ENCODE measurements around the gene CPLANE2.
A peak's percentile ranks its signal among the peaks of the same experiment; 100 is the strongest.

Gene CPLANE2

DNA sequence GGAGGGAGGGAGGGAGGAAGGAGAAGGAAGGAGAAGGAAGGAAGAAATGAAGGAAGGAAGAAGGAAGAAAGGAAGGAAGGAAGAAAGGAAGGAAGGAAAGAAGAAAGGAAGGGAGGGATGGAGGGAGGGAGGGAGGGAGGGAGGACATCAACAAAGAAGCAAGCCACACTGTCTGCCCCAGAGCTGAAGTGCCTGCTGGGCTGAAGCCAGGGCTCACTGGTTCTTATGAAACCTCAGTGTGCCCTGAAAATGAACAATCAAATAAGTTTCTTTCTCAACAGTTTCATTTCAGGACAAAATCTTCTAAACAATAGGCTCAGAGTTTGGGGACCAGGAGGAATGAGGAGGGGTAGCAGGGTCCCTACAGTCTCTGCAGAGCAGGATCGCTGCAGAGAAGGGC is 45.7 kb downstream of the CPLANE2 start:
- Histone ChIP-seq H3K79me1 (replicated peaks; ENCODE audit: low read length, poor library complexity, severe bottlenecking) (peaks cover 2% of the 10 kb centered on the region), H2AFZ (ENCODE audit: low read depth, low read length) (no peak overlapping the region), H3K4me3 (ENCODE audit: insufficient read depth in 1 of 2, low read depth in 1 of 2, low read length in 2 of 2) (no peak overlapping the region), H3K9me3 (ENCODE audit: control insufficient read depth, low read length) (no peaks in the 10 kb centered on the region), H3K9ac (ENCODE audit: low read length) (no peak overlapping the region), H2BK12ac (ENCODE audit: low read length in 2 of 2) (no peak overlapping the region), H4K91ac (ENCODE audit: low read length) (no peak overlapping the region), H3K36me3 (ENCODE audit: control insufficient read depth in 1 of 2, insufficient read depth in 2 of 2, low read depth in 1 of 2, low read length in 2 of 2) (no peaks in the 10 kb centered on the region), H3K27me3 (ENCODE audit: control insufficient read depth in 1 of 2, insufficient read depth in 1 of 2, low read length in 2 of 2) (peaks cover 0 to 12% of the 10 kb centered on the region in 2 experiments), H2AK5ac (ENCODE audit: low read length, severe bottlenecking) (no peak overlapping the region), H3K4me1 (ENCODE audit: control insufficient read depth, insufficient read depth, low read depth, low read length) (peaks cover 23% of the 10 kb centered on the region), H3K14ac (ENCODE audit: low read length in 2 of 2) (no peak overlapping the region), H3K4me2 (ENCODE audit: low read length, poor library complexity, severe bottlenecking) (no peak overlapping the region), H2BK5ac (ENCODE audit: low read depth, low read length, poor library complexity, severe bottlenecking) (no peak overlapping the region), H3K18ac (ENCODE audit: low read depth in 1 of 2, low read length in 2 of 2) (no peak overlapping the region), H3K4ac (ENCODE audit: low read depth in 1 of 2, low read length in 2 of 2) (no peak overlapping the region), H4K8ac (ENCODE audit: low read length) (no peak overlapping the region), H3K23ac (ENCODE audit: low read length in 2 of 2) (no peak overlapping the region), H3K27ac (ENCODE audit: low read length, poor library complexity, severe bottlenecking) (no peak overlapping the region), H2BK120ac (ENCODE audit: low read depth, low read length) (no peak overlapping the region), H2BK15ac (ENCODE audit: low read depth, poor library complexity, severe bottlenecking) (no peak overlapping the region)
- 100% methylated on average over 1 of the region's 1 CpG for WGBS
- DNase-seq: no peak

DNA sequence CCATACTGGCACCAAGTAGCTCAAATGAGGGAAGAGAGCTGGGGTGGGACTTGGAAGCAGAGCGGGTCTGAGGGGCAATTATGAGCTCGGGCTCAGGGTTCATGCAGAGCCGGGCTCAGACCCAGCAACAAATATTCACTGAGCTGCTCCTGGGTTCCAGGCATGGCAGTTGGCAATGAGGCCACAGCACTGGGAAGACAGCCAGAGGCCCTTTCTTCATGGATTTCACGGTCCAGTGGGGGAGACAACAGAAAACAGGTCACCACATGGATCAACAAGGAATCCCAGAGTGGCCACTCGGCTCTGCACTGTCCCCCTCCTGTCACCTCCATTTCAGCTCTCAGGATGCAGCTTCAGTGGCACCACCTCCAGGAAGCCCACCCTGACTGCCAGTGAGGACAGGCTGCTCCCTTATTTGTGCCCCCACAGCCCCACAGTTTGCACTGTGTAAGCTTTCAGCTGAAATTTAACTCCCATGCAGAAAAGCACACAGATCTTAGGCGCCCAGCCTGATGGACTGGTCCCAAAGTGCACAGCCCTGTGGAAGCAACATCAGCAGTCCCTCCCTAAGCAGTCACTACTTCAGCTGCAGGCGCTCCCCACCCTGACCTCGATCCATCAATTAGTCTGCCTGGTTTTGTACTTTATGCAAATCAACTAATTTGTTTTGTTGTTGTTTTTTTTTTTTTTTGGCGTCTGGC is 46.9 kb downstream of the CPLANE2 start:
- WGBS: 71% methylated on average over 8 of the region's 9 CpGs
- Histone ChIP-seq H3K4me1 (ENCODE audit: control insufficient read depth, insufficient read depth, low read depth, low read length) (peaks cover 24% of the 10 kb centered on the region), H2BK12ac (ENCODE audit: low read length in 2 of 2) (no peak overlapping the region), H3K23ac (ENCODE audit: low read length in 2 of 2) (no peak overlapping the region), H3K27me3 (ENCODE audit: control insufficient read depth in 1 of 2, insufficient read depth in 1 of 2, low read length in 2 of 2) (peaks cover 0 to 11% of the 10 kb centered on the region in 2 experiments), H4K8ac (ENCODE audit: low read length) (peak overlapping the region; percentile 29), H3K27ac (ENCODE audit: low read length, poor library complexity, severe bottlenecking) (no peak overlapping the region), H3K4me3 (ENCODE audit: insufficient read depth in 1 of 2, low read depth in 1 of 2, low read length in 2 of 2) (no peak overlapping the region), H2BK120ac (ENCODE audit: low read depth, low read length) (no peak overlapping the region), H3K4ac (ENCODE audit: low read depth in 1 of 2, low read length in 2 of 2) (no peak overlapping the region), H3K9me3 (ENCODE audit: control insufficient read depth, low read length) (no peaks in the 10 kb centered on the region), H3K9ac (ENCODE audit: low read length) (no peak overlapping the region), H3K14ac (ENCODE audit: low read length in 2 of 2) (no peak overlapping the region), H3K4me2 (ENCODE audit: low read length, poor library complexity, severe bottlenecking) (no peak overlapping the region), H3K79me1 (replicated peaks; ENCODE audit: low read length, poor library complexity, severe bottlenecking) (peaks cover 2% of the 10 kb centered on the region), H2AK5ac (ENCODE audit: low read length, severe bottlenecking) (no peak overlapping the region), H4K91ac (ENCODE audit: low read length) (no peak overlapping the region), H2AFZ (ENCODE audit: low read depth, low read length) (no peak overlapping the region), H3K18ac (ENCODE audit: low read depth in 1 of 2, low read length in 2 of 2) (peak overlapping the region in 1 of 2 experiments; percentile 11), H3K36me3 (ENCODE audit: control insufficient read depth in 1 of 2, insufficient read depth in 2 of 2, low read depth in 1 of 2, low read length in 2 of 2) (no peaks in the 10 kb centered on the region), H2BK5ac (ENCODE audit: low read depth, low read length, poor library complexity, severe bottlenecking) (no peak overlapping the region), H2BK15ac (ENCODE audit: low read depth, poor library complexity, severe bottlenecking) (no peak overlapping the region)
- DNase-seq: no peak

GRCh38 chr1:16189003-16189402 is 48.0 kb downstream of the CPLANE2 start:
- Histone ChIP-seq H3K9me3 (ENCODE audit: control insufficient read depth, low read length) (no peaks in the 10 kb centered on the region), H2BK12ac (ENCODE audit: low read length in 2 of 2) (peak overlapping the region in 1 of 2 experiments; percentile 34), H3K18ac (ENCODE audit: low read depth in 1 of 2, low read length in 2 of 2) (peak overlapping the region in 1 of 2 experiments; percentile 26), H3K14ac (ENCODE audit: low read length in 2 of 2) (no peak overlapping the region), H4K8ac (ENCODE audit: low read length) (no peak overlapping the region), H4K91ac (ENCODE audit: low read length) (no peak overlapping the region), H2AK5ac (ENCODE audit: low read length, severe bottlenecking) (peak overlapping the region; percentile 16), H3K4me2 (ENCODE audit: low read length, poor library complexity, severe bottlenecking) (no peak overlapping the region), H3K4me1 (ENCODE audit: control insufficient read depth, insufficient read depth, low read depth, low read length) (peaks cover 34% of the 10 kb centered on the region), H3K79me1 (replicated peaks; ENCODE audit: low read length, poor library complexity, severe bottlenecking) (peaks cover 6% of the 10 kb centered on the region), H2AFZ (ENCODE audit: low read depth, low read length) (no peak overlapping the region), H2BK120ac (ENCODE audit: low read depth, low read length) (no peak overlapping the region), H3K4ac (ENCODE audit: low read depth in 1 of 2, low read length in 2 of 2) (no peak overlapping the region), H3K27me3 (ENCODE audit: control insufficient read depth in 1 of 2, insufficient read depth in 1 of 2, low read length in 2 of 2) (peaks cover 0 to 10% of the 10 kb centered on the region in 2 experiments), H3K4me3 (ENCODE audit: insufficient read depth in 1 of 2, low read depth in 1 of 2, low read length in 2 of 2) (peak overlapping the region in 1 of 2 experiments; percentile 47), H3K27ac (ENCODE audit: low read length, poor library complexity, severe bottlenecking) (no peak overlapping the region), H3K9ac (ENCODE audit: low read length) (peak overlapping the region; percentile 32), H2BK15ac (ENCODE audit: low read depth, poor library complexity, severe bottlenecking) (no peak overlapping the region), H2BK5ac (ENCODE audit: low read depth, low read length, poor library complexity, severe bottlenecking) (no peak overlapping the region), H3K36me3 (ENCODE audit: control insufficient read depth in 1 of 2, insufficient read depth in 2 of 2, low read depth in 1 of 2, low read length in 2 of 2) (no peaks in the 10 kb centered on the region), H3K23ac (ENCODE audit: low read length in 2 of 2) (no peak overlapping the region)
- DNase-seq: no peak
- 48% methylated on average over 6 of the region's 6 CpGs for WGBS

DNA sequence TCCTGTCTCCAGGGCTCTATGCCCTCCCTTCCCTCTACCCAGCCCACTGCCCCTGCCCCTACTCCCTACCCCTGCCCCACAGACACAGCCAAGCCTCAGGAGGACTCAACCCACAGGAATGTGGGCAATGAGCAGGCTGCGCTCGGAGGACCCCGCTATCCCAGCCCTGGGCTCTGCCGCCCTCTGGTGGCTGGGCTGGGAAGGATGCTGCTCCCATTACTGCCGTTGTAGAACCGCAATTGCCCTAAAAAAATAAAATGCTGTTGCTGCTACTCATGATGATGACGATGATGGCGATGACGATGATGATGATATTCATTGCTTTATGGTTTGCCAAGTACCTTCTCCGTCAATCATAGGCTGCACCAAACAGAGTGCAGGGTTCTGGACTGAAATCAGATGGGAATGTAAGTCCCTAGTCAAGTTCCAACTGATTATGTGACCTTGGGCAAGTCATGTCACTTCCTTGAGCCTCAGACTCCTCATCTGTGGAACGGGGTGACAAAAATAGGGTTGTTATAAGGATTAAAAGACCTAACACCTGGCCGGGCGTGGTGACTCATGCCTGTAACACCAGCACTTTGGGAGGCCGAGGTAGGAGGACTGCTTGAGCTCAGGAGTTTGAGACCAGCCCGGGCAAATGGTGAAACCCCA is 49.1 kb downstream of the CPLANE2 start:
- Histone ChIP-seq H4K8ac (ENCODE audit: low read length) (peak overlapping the region; percentile 78), H3K18ac (ENCODE audit: low read depth in 1 of 2, low read length in 2 of 2) (peak overlapping the region in 1 of 2 experiments; percentile 85), H2AFZ (ENCODE audit: low read depth, low read length) (no peak overlapping the region), H3K27me3 (ENCODE audit: control insufficient read depth in 1 of 2, insufficient read depth in 1 of 2, low read length in 2 of 2) (peaks cover 0 to 10% of the 10 kb centered on the region in 2 experiments), H2BK12ac (ENCODE audit: low read length in 2 of 2) (peak overlapping the region in 1 of 2 experiments; percentile 96), H3K9ac (ENCODE audit: low read length) (peak overlapping the region; percentile 41), H3K4ac (ENCODE audit: low read depth in 1 of 2, low read length in 2 of 2) (no peak overlapping the region), H3K14ac (ENCODE audit: low read length in 2 of 2) (no peak overlapping the region), H2BK15ac (ENCODE audit: low read depth, poor library complexity, severe bottlenecking) (peak overlapping the region; percentile 33), H3K4me3 (ENCODE audit: insufficient read depth in 1 of 2, low read depth in 1 of 2, low read length in 2 of 2) (no peak overlapping the region), H3K9me3 (ENCODE audit: control insufficient read depth, low read length) (no peaks in the 10 kb centered on the region), H3K27ac (ENCODE audit: low read length, poor library complexity, severe bottlenecking) (no peak overlapping the region), H3K4me1 (ENCODE audit: control insufficient read depth, insufficient read depth, low read depth, low read length) (peaks cover 38% of the 10 kb centered on the region), H3K36me3 (ENCODE audit: control insufficient read depth in 1 of 2, insufficient read depth in 2 of 2, low read depth in 1 of 2, low read length in 2 of 2) (no peaks in the 10 kb centered on the region), H4K91ac (ENCODE audit: low read length) (no peak overlapping the region), H3K79me1 (replicated peaks; ENCODE audit: low read length, poor library complexity, severe bottlenecking) (peaks cover 10% of the 10 kb centered on the region), H2AK5ac (ENCODE audit: low read length, severe bottlenecking) (peak overlapping the region; percentile 54), H3K4me2 (ENCODE audit: low read length, poor library complexity, severe bottlenecking) (peak overlapping the region; percentile 3), H2BK120ac (ENCODE audit: low read depth, low read length) (no peak overlapping the region), H2BK5ac (ENCODE audit: low read depth, low read length, poor library complexity, severe bottlenecking) (no peak overlapping the region), H3K23ac (ENCODE audit: low read length in 2 of 2) (no peak overlapping the region)
- WGBS: 25% methylated on average over 15 of the region's 15 CpGs
- peak; percentile 76 for DNase-seq

Data from mesenchymal stem cell (in vitro differentiated cells and primary cell).